Neural progenitor cell (in vitro differentiated cells): ENCODE data around the gene AP1AR. TPM values are rescaled to one million over a fixed set of nuclear protein-coding genes. Genes with fewer than 3 reads are reported as not detected.
"Not testable (repeated sequence)": the region's sequence is repeated elsewhere in the genome, so short reads cannot be mapped to it uniquely, and the experiment has no call there.

ENCODE experiments used
- DNase-seq: peaks from one replicate; pipeline ENCODE4 v3.0.0-alpha.2; 2016; ENCODE audit warnings: low spot score
- H2AFZ ChIP-seq: fragments of 200-600 bp; sonication (generic); replicated peaks from 2 replicates; pipeline ENCODE4 v1.6.1; 2016; ENCODE audit warnings: antibody characterized with exemption
- H3F3A ChIP-seq: fragments of 200-600 bp; sonication (generic); 2 replicates; pipeline ENCODE4 v1.6.1; 2016; ENCODE audit warnings: antibody characterized with exemption, low read depth
- H3K27ac ChIP-seq: fragments of 200-600 bp; sonication (generic); 2 replicates; pipeline ENCODE4 v1.5.1; 2016; ENCODE audit warnings: mild to moderate bottlenecking
- H3K27me3 ChIP-seq: fragments of 200-600 bp; sonication (generic); 2 replicates; pipeline ENCODE4 v1.6.1; 2016; ENCODE audit warnings: mild to moderate bottlenecking, moderate library complexity
- H3K36me3 ChIP-seq: fragments of 200-600 bp; sonication (generic); 2 replicates; pipeline ENCODE4 v1.5.1; 2016
- H3K4me1 ChIP-seq: fragments of 200-600 bp; sonication (generic); 2 replicates; pipeline ENCODE4 v1.6.1; 2016; ENCODE audit warnings: mixed run types
- H3K4me2 ChIP-seq: fragments of 200-600 bp; sonication (generic); 2 replicates; pipeline ENCODE4 v1.6.1; 2016
- H3K4me3 ChIP-seq: fragments of 200-600 bp; sonication (generic); 2 replicates; pipeline ENCODE4 v1.5.1; 2016
- H3K79me2 ChIP-seq: fragments of 200-600 bp; sonication (generic); 2 replicates; pipeline ENCODE4 v1.6.1; 2016; ENCODE audit warnings: low read depth
- H3K9ac ChIP-seq: fragments of 200-600 bp; sonication (generic); 2 replicates; pipeline ENCODE4 v1.6.1; 2016
- H3K9me3 ChIP-seq: fragments of 200-600 bp; sonication (generic); 2 replicates; pipeline ENCODE4 v1.5.1; 2016; ENCODE audit warnings: low read depth
- H4K20me1 ChIP-seq: fragments of 200-600 bp; sonication (generic); 2 replicates; pipeline ENCODE4 v1.6.1; 2016; ENCODE audit warnings: low read depth
- H3K27ac Mint-ChIP-seq: 3 replicates; pipeline ENCODE4 v1.8.0; 2021; ENCODE audit warnings: mixed read lengths
- H3K27me3 Mint-ChIP-seq: 2 replicates; pipeline ENCODE4 v1.8.0; 2022; ENCODE audit warnings: low read depth, mild to moderate bottlenecking, inconsistent platforms, moderate library complexity, mixed read lengths; ENCODE audit not compliant: insufficient read depth
- H3K36me3 Mint-ChIP-seq: 3 replicates; pipeline ENCODE4 v1.8.0; 2021; ENCODE audit warnings: mixed read lengths
- H3K4me1 Mint-ChIP-seq: 3 replicates; pipeline ENCODE4 v1.8.0; 2021; ENCODE audit warnings: mixed read lengths
- H3K4me3 Mint-ChIP-seq: 3 replicates; pipeline ENCODE4 v1.8.0; 2021; ENCODE audit warnings: mild to moderate bottlenecking, moderate library complexity, mixed read lengths
- H3K9me3 Mint-ChIP-seq: 3 replicates; pipeline ENCODE4 v1.8.0; 2020; ENCODE audit warnings: mixed read lengths
- CTCF ChIP-seq: fragments of 200-600 bp; sonication (generic); IDR thresholded peaks from 2 replicates; pipeline ENCODE4 v1.5.1; 2017; ENCODE audit warnings: antibody characterized with exemption, mild to moderate bottlenecking
- EZH2 ChIP-seq: fragments of 200-600 bp; sonication (generic); IDR thresholded peaks from 2 replicates; pipeline ENCODE4 v1.6.1; 2017; ENCODE audit warnings: antibody characterized with exemption, mild to moderate bottlenecking, moderate library complexity
- EZH2phosphoT487 ChIP-seq: fragments of 200-600 bp; sonication (generic); IDR thresholded peaks from 2 replicates; pipeline ENCODE4 v1.6.1; 2017; ENCODE audit warnings: antibody characterized with exemption
- total RNA-seq: library from RNA; depleted of rRNA; stranded (reverse); fragments of >200 nt; gene quantifications from 2 replicates; pipeline ENCODE4 v1.2.3, GENCODE V29; 2015; ENCODE audit warnings: low replicate concordance

The AP1AR gene
- total RNA-seq, 1 donor from 2014 or later: 41.9 TPM

GRCh38 chr4:112201915-112202505, 29.6 kb upstream of the AP1AR start:
- H3K79me2 ChIP-seq: no peaks in the 10 kb centered on the region
- no peaks in the 10 kb centered on the region for H3F3A ChIP-seq
- no peaks in the 10 kb centered on the region for H3K27me3 ChIP-seq
- no peak overlapping the region for H3K27ac ChIP-seq
- H3K9me3 ChIP-seq: no peaks in the 10 kb centered on the region
- no peak overlapping the region for H3K9ac ChIP-seq
- Mint-ChIP-seq H3K27me3 (peaks cover 3% of the 10 kb centered on the region), H3K4me1 (no peaks in the 10 kb centered on the region), H3K27ac (no peak overlapping the region), H3K36me3 (no peaks in the 10 kb centered on the region), H3K4me3 (no peak overlapping the region), H3K9me3 (no peaks in the 10 kb centered on the region)
- no peaks in the 10 kb centered on the region for H3K36me3 ChIP-seq
- H2AFZ ChIP-seq: peak overlapping the region; percentile 7
- H4K20me1 ChIP-seq: no peaks in the 10 kb centered on the region
- H3K4me2 ChIP-seq: no peak overlapping the region
- no peaks in the 10 kb centered on the region for H3K4me1 ChIP-seq
- TF ChIP-seq EZH2: no peak
- no peak for TF ChIP-seq EZH2phosphoT487
- TF ChIP-seq CTCF: no peak
- DNase-seq: no peak
- no peak overlapping the region for H3K4me3 ChIP-seq

GRCh38 chr4:112203593-112203992, 28.0 kb upstream of the AP1AR start:
- H3K9me3 ChIP-seq: no peaks in the 10 kb centered on the region
- no peaks in the 10 kb centered on the region for H3K4me1 ChIP-seq
- no peak for TF ChIP-seq EZH2phosphoT487
- TF ChIP-seq EZH2: no peak
- no peak for TF ChIP-seq CTCF
- no peak overlapping the region for H3K4me3 ChIP-seq
- peaks cover 3% of the 10 kb centered on the region for H3K27me3 Mint-ChIP-seq
- H3K4me3 Mint-ChIP-seq: no peak overlapping the region
- no peaks in the 10 kb centered on the region for H4K20me1 ChIP-seq
- H3K9me3 Mint-ChIP-seq: no peaks in the 10 kb centered on the region
- no peak overlapping the region for H3K27ac ChIP-seq
- H3K27me3 ChIP-seq: no peaks in the 10 kb centered on the region
- no peak overlapping the region for H2AFZ ChIP-seq
- H3K36me3 Mint-ChIP-seq: no peaks in the 10 kb centered on the region
- no peak overlapping the region for H3K4me2 ChIP-seq
- no peak for DNase-seq
- H3K4me1 Mint-ChIP-seq: no peaks in the 10 kb centered on the region
- no peak overlapping the region for H3K27ac Mint-ChIP-seq
- no peak overlapping the region for H3K9ac ChIP-seq
- no peaks in the 10 kb centered on the region for H3F3A ChIP-seq
- H3K79me2 ChIP-seq: no peaks in the 10 kb centered on the region
- H3K36me3 ChIP-seq: no peaks in the 10 kb centered on the region

GRCh38 chr4:112206431-112206830, 25.2 kb upstream of the AP1AR start:
- H3K27ac ChIP-seq: no peak overlapping the region
- no peaks in the 10 kb centered on the region for H3K79me2 ChIP-seq
- no peaks in the 10 kb centered on the region for H4K20me1 ChIP-seq
- no peak for DNase-seq
- no peak overlapping the region for H2AFZ ChIP-seq
- H3K27ac Mint-ChIP-seq: no peak overlapping the region
- H3K4me3 ChIP-seq: no peak overlapping the region
- no peak overlapping the region for H3K4me3 Mint-ChIP-seq
- no peak overlapping the region for H3K9ac ChIP-seq
- H3K27me3 Mint-ChIP-seq: peaks cover 3% of the 10 kb centered on the region
- H3K4me1 ChIP-seq: no peaks in the 10 kb centered on the region
- H3K4me2 ChIP-seq: no peak overlapping the region
- H3K36me3 ChIP-seq: no peaks in the 10 kb centered on the region
- TF ChIP-seq CTCF: no peak
- TF ChIP-seq EZH2: no peak
- TF ChIP-seq EZH2phosphoT487: no peak
- no peaks in the 10 kb centered on the region for H3K27me3 ChIP-seq
- H3F3A ChIP-seq: no peaks in the 10 kb centered on the region
- H3K9me3 ChIP-seq: no peaks in the 10 kb centered on the region
- no peaks in the 10 kb centered on the region for H3K4me1 Mint-ChIP-seq
- H3K9me3 Mint-ChIP-seq: no peaks in the 10 kb centered on the region
- no peaks in the 10 kb centered on the region for H3K36me3 Mint-ChIP-seq

GRCh38 chr4:112208137-112209095, 23.2 kb upstream of the AP1AR start:
- not testable (repeated sequence) for H3K4me3 ChIP-seq, H3K27me3 Mint-ChIP-seq, H3K4me1 Mint-ChIP-seq, H3F3A ChIP-seq, H3K27ac Mint-ChIP-seq, H3K4me2 ChIP-seq, H3K9me3 ChIP-seq, H3K79me2 ChIP-seq, H3K27ac ChIP-seq, H3K36me3 ChIP-seq, H3K4me1 ChIP-seq, H3K4me3 Mint-ChIP-seq, H2AFZ ChIP-seq, DNase-seq, H3K36me3 Mint-ChIP-seq, H3K27me3 ChIP-seq, H4K20me1 ChIP-seq, H3K9me3 Mint-ChIP-seq, H3K9ac ChIP-seq
